DMS 273 (cell line): ENCODE results near the gene DHX8.
"Not testable (repeated sequence)": the region's sequence is repeated elsewhere in the genome, so short reads cannot be mapped to it uniquely, and the experiment has no call there.

ENCODE experiments used
- DNase-seq: peaks from one replicate; lab custom pipeline; 2025; ENCODE audit not compliant: unreplicated experiment; lab: John Stamatoyannopoulos, UW

The DHX8 gene

GRCh38 chr17:43461185-43461584 is 22.6 kb upstream of the DHX8 start:
- DNase-seq: no peak

- DNase-seq: not testable (repeated sequence)
Measured at GRCh38 chr17:43462569-43462968, 21.2 kb upstream of the DHX8 start.

GRCh38 chr17:43463241-43463640 is 20.5 kb upstream of the DHX8 start:
- no peak for DNase-seq

GRCh38 chr17:43464046-43464445 is 19.7 kb upstream of the DHX8 start:
- no peak for DNase-seq

- no peak for DNase-seq
Measured at GRCh38 chr17:43465049-43465448, 18.7 kb upstream of the DHX8 start.

- peak; percentile 93 for DNase-seq
Measured at GRCh38 chr17:43467981-43468581, 15.7 kb upstream of the DHX8 start.

GRCh38 chr17:43468691-43469139 is 15.1 kb upstream of the DHX8 start:
- DNase-seq: peak; percentile 62

GRCh38 chr17:43469145-43469544 is 14.6 kb upstream of the DHX8 start:
- peak; percentile 42 for DNase-seq

GRCh38 chr17:43471585-43472160 is 12.1 kb upstream of the DHX8 start:
- no peak for DNase-seq

GRCh38 chr17:43475494-43476089 is 8.2 kb upstream of the DHX8 start:
- no peak for DNase-seq

GRCh38 chr17:43476306-43476705 is 7.5 kb upstream of the DHX8 start:
- DNase-seq: not testable (repeated sequence)

GRCh38 chr17:43477832-43478634 is 5.7 kb upstream of the DHX8 start:
- peak; percentile 97 for DNase-seq

GRCh38 chr17:43479948-43480347 is 3.8 kb upstream of the DHX8 start:
- peak; percentile 74 for DNase-seq

- DNase-seq: no peak
Measured at GRCh38 chr17:43482103-43483012, 1.4 kb upstream of the DHX8 start.

GRCh38 chr17:43490621-43491020 is 6.8 kb downstream of the DHX8 start:
- no peak for DNase-seq

GRCh38 chr17:43509440-43509839 is 25.7 kb downstream of the DHX8 start:
- DNase-seq: not testable (repeated sequence)

- DNase-seq: not testable (repeated sequence)
Measured at GRCh38 chr17:43511199-43511598, 27.4 kb downstream of the DHX8 start.

- no peak for DNase-seq
Measured at GRCh38 chr17:43515656-43516055, 31.9 kb downstream of the DHX8 start.

- no peak for DNase-seq
Measured at GRCh38 chr17:43517161-43517560, 33.4 kb downstream of the DHX8 start.

- DNase-seq: no peak
Measured at GRCh38 chr17:43517615-43518386, 34.0 kb downstream of the DHX8 start.
